ENCODE measurements around the gene SULT2B1. TPM values are rescaled to one million over a fixed set of nuclear protein-coding genes. Genes with fewer than 3 reads are reported as not detected.

SULT2B1 gene
- total RNA-seq, 1 experiment from 2014 or later: not detected

- Mint-ChIP-seq H3K36me3 (ENCODE audit: insufficient read depth, unreplicated experiment) (no peaks in the 10 kb centered on the region), H3K4me3 (ENCODE audit: unreplicated experiment) (no peak overlapping the region), H3K27me3 (ENCODE audit: insufficient read depth, unreplicated experiment) (no peaks in the 10 kb centered on the region), H3K27ac (ENCODE audit: low read depth, unreplicated experiment) (no peak overlapping the region), H3K4me1 (ENCODE audit: insufficient read depth, unreplicated experiment) (peaks cover 6% of the 10 kb centered on the region), H3K9me3 (ENCODE audit: unreplicated experiment) (no peaks in the 10 kb centered on the region)
- BruUV-seq (replicated peaks): no TSS peak
- DNase-seq (ENCODE audit: unreplicated experiment): no peak
- no peak for TF ChIP-seq CTCF (IDR thresholded peaks at IDR 0.05; ENCODE audit: unreplicated experiment)
- ChIA-PET CTCF (interaction anchor here (0.6 to 1.7 kb wide), 2 partner anchors 44 to 65 kb away, joined by 3 to 7 read pairs; no protein-coding TSS in a partner anchor), POLR2A (interaction anchor here (0.6 to 1.9 kb wide), 2 partner anchors 8 to 12 kb away, joined by 3 to 5 read pairs; no protein-coding TSS in a partner anchor)
- intact Hi-C loops (cut with micrococcal nuclease): no loop called here
Observed at GRCh38 chr19:48540110-48540509, 11.9 kb upstream of the SULT2B1 start.

GRCh38 chr19:48541813-48542212, 10.2 kb upstream of the SULT2B1 start:
- H3K27me3 Mint-ChIP-seq (ENCODE audit: insufficient read depth, unreplicated experiment): no peaks in the 10 kb centered on the region
- no peaks in the 10 kb centered on the region for H3K36me3 Mint-ChIP-seq (ENCODE audit: insufficient read depth, unreplicated experiment)
- intact Hi-C loops (cut with micrococcal nuclease): no loop called here
- H3K4me1 Mint-ChIP-seq (ENCODE audit: insufficient read depth, unreplicated experiment): peaks cover 6% of the 10 kb centered on the region
- no peak for DNase-seq (ENCODE audit: unreplicated experiment)
- no TSS peak for BruUV-seq (replicated peaks)
- TF ChIP-seq CTCF (IDR thresholded peaks at IDR 0.05; ENCODE audit: unreplicated experiment): no peak
- ChIA-PET CTCF (interaction anchor here (1.0 kb wide), 1 partner anchor 36 kb away, joined by 3 read pairs; no protein-coding TSS in a partner anchor), POLR2A (no interaction called here)
- no peak overlapping the region for H3K4me3 Mint-ChIP-seq (ENCODE audit: unreplicated experiment)
- no peaks in the 10 kb centered on the region for H3K9me3 Mint-ChIP-seq (ENCODE audit: unreplicated experiment)
- H3K27ac Mint-ChIP-seq (ENCODE audit: low read depth, unreplicated experiment): no peak overlapping the region

GRCh38 chr19:48543121-48543710, 8.8 kb upstream of the SULT2B1 start:
- ChIA-PET CTCF (interaction anchor here (0.6 kb wide), 1 partner anchor 15 kb away, joined by 3 read pairs; no protein-coding TSS in a partner anchor), POLR2A (no interaction called here)
- TF ChIP-seq CTCF (IDR thresholded peaks at IDR 0.05; ENCODE audit: unreplicated experiment): no peak
- no peak overlapping the region for H3K4me3 Mint-ChIP-seq (ENCODE audit: unreplicated experiment)
- intact Hi-C loops (cut with micrococcal nuclease): no loop called here
- no peaks in the 10 kb centered on the region for H3K9me3 Mint-ChIP-seq (ENCODE audit: unreplicated experiment)
- peak; percentile 80 for DNase-seq (ENCODE audit: unreplicated experiment)
- BruUV-seq (replicated peaks): no TSS peak
- no peaks in the 10 kb centered on the region for H3K27me3 Mint-ChIP-seq (ENCODE audit: insufficient read depth, unreplicated experiment)
- H3K27ac Mint-ChIP-seq (ENCODE audit: low read depth, unreplicated experiment): no peak overlapping the region
- peaks cover 6% of the 10 kb centered on the region for H3K4me1 Mint-ChIP-seq (ENCODE audit: insufficient read depth, unreplicated experiment)
- H3K36me3 Mint-ChIP-seq (ENCODE audit: insufficient read depth, unreplicated experiment): no peaks in the 10 kb centered on the region

GRCh38 chr19:48544856-48545750, 6.9 kb upstream of the SULT2B1 start:
- H3K27me3 Mint-ChIP-seq (ENCODE audit: insufficient read depth, unreplicated experiment): no peaks in the 10 kb centered on the region
- POLR2A ChIA-PET: no interaction called here
- H3K4me1 Mint-ChIP-seq (ENCODE audit: insufficient read depth, unreplicated experiment): peaks cover 6% of the 10 kb centered on the region
- CTCF ChIA-PET: no interaction called here
- no peak for TF ChIP-seq CTCF (IDR thresholded peaks at IDR 0.05; ENCODE audit: unreplicated experiment)
- intact Hi-C loops (cut with micrococcal nuclease): no loop called here
- DNase-seq (ENCODE audit: unreplicated experiment): no peak
- no peaks in the 10 kb centered on the region for H3K9me3 Mint-ChIP-seq (ENCODE audit: unreplicated experiment)
- no peaks in the 10 kb centered on the region for H3K36me3 Mint-ChIP-seq (ENCODE audit: insufficient read depth, unreplicated experiment)
- no peak overlapping the region for H3K4me3 Mint-ChIP-seq (ENCODE audit: unreplicated experiment)
- no TSS peak for BruUV-seq (replicated peaks)
- no peak overlapping the region for H3K27ac Mint-ChIP-seq (ENCODE audit: low read depth, unreplicated experiment)

Data from MCF 10A (cell line).